H9 (cell line): ENCODE results near the gene ARMH3. TPM values are rescaled to one million over a fixed set of nuclear protein-coding genes. Genes with fewer than 3 reads are reported as not detected.

Experiments
- DNase-seq: peaks from one replicate; pipeline ENCODE4 v3.0.0-alpha.2; 2017
- H2AFZ ChIP-seq: one replicate; pipeline ENCODE4 v1.6.1; 2013; ENCODE audit warnings: mild to moderate bottlenecking, low read length, control low read depth, moderate library complexity
- H2AK5ac ChIP-seq: 2 replicates; pipeline ENCODE4 v1.6.1; 2013; ENCODE audit warnings: low read length, control low read depth, mixed read lengths; ENCODE audit not compliant: insufficient read length
- H2BK120ac ChIP-seq: one replicate; pipeline ENCODE4 v1.6.1; 2013; ENCODE audit warnings: low read depth, mild to moderate bottlenecking, low read length, control low read depth, inconsistent platforms; ENCODE audit not compliant: poor library complexity, severe bottlenecking
- H2BK12ac ChIP-seq: 2 replicates; pipeline ENCODE4 v1.6.1; 2013; ENCODE audit warnings: low read length, control low read depth, mixed read lengths, low read depth; ENCODE audit not compliant: insufficient read length
- H2BK15ac ChIP-seq: 2 replicates; pipeline ENCODE4 v1.6.1; 2013; ENCODE audit warnings: low read depth, low read length, control low read depth
- H2BK20ac ChIP-seq: one replicate; pipeline ENCODE4 v1.6.1; 2013; ENCODE audit warnings: low read depth, mild to moderate bottlenecking, low read length, control low read depth, inconsistent platforms; ENCODE audit not compliant: poor library complexity, severe bottlenecking
- H2BK5ac ChIP-seq: 2 replicates; pipeline ENCODE4 v1.6.1; 2013; ENCODE audit warnings: low read length, control low read depth, mixed read lengths; ENCODE audit not compliant: insufficient read length
- H3K14ac ChIP-seq: 2 replicates; pipeline ENCODE4 v1.6.1; 2013; ENCODE audit warnings: low read length, control low read depth; ENCODE audit not compliant: insufficient read depth
- H3K18ac ChIP-seq: 2 replicates; pipeline ENCODE4 v1.6.1; 2013; ENCODE audit warnings: low read depth, mild to moderate bottlenecking, mixed read lengths, low read length, control low read depth; ENCODE audit not compliant: insufficient read length
- H3K23ac ChIP-seq: 2 replicates; pipeline ENCODE4 v1.6.1; 2013; ENCODE audit warnings: low read length, control low read depth, mixed read lengths, low read depth; ENCODE audit not compliant: insufficient read length
- H3K23me2 ChIP-seq: 2 replicates; pipeline ENCODE4 v1.6.1; 2013; ENCODE audit warnings: low read depth, mild to moderate bottlenecking, mixed read lengths, low read length, control low read depth; ENCODE audit not compliant: insufficient read length, poor library complexity, severe bottlenecking
- H3K27ac ChIP-seq: 2 replicates; pipeline ENCODE4 v1.5.1; 2013; ENCODE audit warnings: low read length, control low read depth, mixed read lengths, low read depth; ENCODE audit not compliant: insufficient read length
- H3K27me3 ChIP-seq: 2 replicates; pipeline ENCODE4 v1.6.1; 2013; ENCODE audit warnings: low read length, control low read depth, inconsistent platforms; ENCODE audit not compliant: insufficient read depth
- H3K4ac ChIP-seq: 2 replicates; pipeline ENCODE4 v1.6.1; 2013; ENCODE audit warnings: low read depth, mild to moderate bottlenecking, control low read depth, inconsistent platforms, low read length, moderate library complexity
- H3K4me1 ChIP-seq: 2 replicates; pipeline ENCODE4 v1.6.1; 2013; ENCODE audit warnings: low read length, control low read depth, inconsistent platforms; ENCODE audit not compliant: insufficient read depth
- H3K4me2 ChIP-seq: 2 replicates; pipeline ENCODE4 v1.6.1; 2013; ENCODE audit warnings: low read length, control low read depth, mixed read lengths; ENCODE audit not compliant: insufficient read length, insufficient read depth
- H3K56ac ChIP-seq: 2 replicates; pipeline ENCODE4 v1.6.1; 2013; ENCODE audit warnings: low read depth, mild to moderate bottlenecking, mixed read lengths, low read length, control low read depth; ENCODE audit not compliant: insufficient read length
- H3K79me1 ChIP-seq: 2 replicates; pipeline ENCODE4 v1.6.1; 2013; ENCODE audit warnings: low read depth, mild to moderate bottlenecking, moderate library complexity, low read length, control low read depth, inconsistent platforms; ENCODE audit not compliant: insufficient read depth, poor library complexity, severe bottlenecking
- H3K79me2 ChIP-seq: 2 replicates; pipeline ENCODE4 v1.6.1; 2013; ENCODE audit warnings: low read length, control low read depth, inconsistent platforms; ENCODE audit not compliant: insufficient read depth
- H3K9ac ChIP-seq: 2 replicates; pipeline ENCODE4 v1.6.1; 2013; ENCODE audit warnings: low read length, control low read depth, mixed read lengths; ENCODE audit not compliant: insufficient read length; ENCODE audit errors: extremely low read depth
- H3K9me3 ChIP-seq: one replicate; pipeline ENCODE4 v1.6.1; 2013; ENCODE audit warnings: low read depth, low read length, inconsistent platforms; ENCODE audit not compliant: control insufficient read depth
- H3T11ph ChIP-seq: one replicate; pipeline ENCODE4 v1.6.1; 2013; ENCODE audit warnings: mild to moderate bottlenecking, low read length, control low read depth, inconsistent platforms
- H4K20me1 ChIP-seq: one replicate; pipeline ENCODE4 v1.6.1; 2013; ENCODE audit not compliant: control insufficient read depth, insufficient read length, insufficient read depth
- H4K5ac ChIP-seq: 2 replicates; pipeline ENCODE4 v1.6.1; 2013; ENCODE audit warnings: low read depth, mild to moderate bottlenecking, mixed read lengths, low read length, control low read depth; ENCODE audit not compliant: insufficient read length
- H4K8ac ChIP-seq: replicated peaks from 2 replicates; pipeline ENCODE4 v1.6.1; 2013; ENCODE audit warnings: low read length, control low read depth, mixed read lengths, low read depth; ENCODE audit not compliant: insufficient read length
- H4K91ac ChIP-seq: 2 replicates; pipeline ENCODE4 v1.6.1; 2013; ENCODE audit warnings: low read depth, mild to moderate bottlenecking, moderate library complexity, mixed read lengths, low read length, control low read depth; ENCODE audit not compliant: insufficient read length
- H3K27ac Mint-ChIP-seq, 3 experiments: 2 replicates in 2 of 3; 3 replicates in 1 of 3; pipeline ENCODE4 v1.8.0; 2020 to 2021; ENCODE audit warnings: mixed read lengths in 3 of 3, mild to moderate bottlenecking in 1 of 3, moderate library complexity in 1 of 3
- H3K27me3 Mint-ChIP-seq: 2 replicates; pipeline ENCODE4 v1.8.0; 2021; ENCODE audit warnings: low read depth, mild to moderate bottlenecking, moderate library complexity, mixed read lengths
- H3K36me3 Mint-ChIP-seq, 3 experiments: 2 replicates in 2 of 3; 3 replicates in 1 of 3; pipeline ENCODE4 v1.8.0; 2020 to 2021; ENCODE audit warnings: low read depth in 3 of 3, mixed read lengths in 3 of 3; ENCODE audit not compliant: insufficient read depth in 1 of 3
- H3K4me1 Mint-ChIP-seq, 2 experiments: 2 replicates each; pipeline ENCODE4 v1.8.0; 2020; ENCODE audit warnings: mixed read lengths in 2 of 2
- H3K4me3 Mint-ChIP-seq, 2 experiments: 2 replicates in 1 of 2; 3 replicates in 1 of 2; pipeline ENCODE4 v1.8.0; 2020 to 2021; ENCODE audit warnings: mild to moderate bottlenecking in 2 of 2, mixed read lengths in 2 of 2, moderate library complexity in 1 of 2
- H3K9me3 Mint-ChIP-seq, 2 experiments: 2 replicates in 1 of 2; 3 replicates in 1 of 2; pipeline ENCODE4 v1.8.0; 2020; ENCODE audit warnings: mild to moderate bottlenecking in 2 of 2, mixed read lengths in 2 of 2, moderate library complexity in 1 of 2
- WGBS: extraction: QIAGEN DNeasy Blood & Tissue Kit; methylation state at CpG from one replicate; pipeline ENCODE4 v1.1.7; 2013; ENCODE audit warnings: missing lambda C conversion rate, low lambda C conversion rate, mixed read lengths; ENCODE audit not compliant: insufficient read length; ENCODE audit errors: extremely low coverage; 5-methylcytosine and 5-hydroxymethylcytosine counted together
- total RNA-seq: library from RNA; stranded (reverse); gene quantifications from 2 replicates; pipeline ENCODE4 v1.2.1, GENCODE V29; 2021
- TF ChIP-seq, protein P1 (sequence below): fragments of 200-600 bp; sonication (generic); conservative IDR thresholded peaks from 3 replicates; pipeline ENCODE4 v1.8.0; 2021; ENCODE audit warnings: antibody characterized with exemption, mild to moderate bottlenecking

The ARMH3 gene
- total RNA-seq, 1 experiment from 2014 or later: 20.4 TPM

DNA sequence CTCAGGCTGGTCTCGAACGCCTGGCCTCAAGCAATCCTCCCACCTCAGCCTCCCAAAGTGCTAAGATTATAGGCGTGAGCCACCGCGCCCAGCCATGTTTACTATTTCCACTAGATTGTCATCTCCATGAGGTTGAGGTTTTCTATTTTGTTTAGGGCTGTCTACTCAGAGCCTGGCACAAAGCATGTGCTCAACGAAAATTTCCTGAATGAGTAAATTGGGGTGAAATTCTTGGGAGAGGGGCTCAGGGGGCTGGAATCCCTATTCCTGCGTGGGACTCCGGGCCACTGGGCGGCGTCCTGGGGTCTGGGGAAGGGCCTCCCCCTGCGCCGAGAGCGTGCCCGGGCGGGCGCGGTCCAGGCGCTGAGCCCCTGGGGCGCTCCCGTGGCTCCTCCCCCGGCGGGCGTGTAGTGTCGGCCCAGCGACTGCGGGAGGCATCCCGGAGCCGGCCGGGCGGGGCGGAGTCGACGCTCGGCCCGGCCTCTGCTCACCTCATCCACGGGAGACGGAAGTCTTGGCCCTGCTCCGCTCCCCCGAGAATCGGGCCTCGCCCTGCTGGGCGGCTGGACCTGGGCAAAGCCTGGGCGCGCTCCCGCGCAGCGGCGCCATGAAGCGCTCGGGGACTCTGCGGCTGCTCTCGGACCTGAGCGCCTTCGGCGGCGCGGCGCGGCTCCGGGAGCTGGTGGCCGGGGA is 9.0 kb upstream of the ARMH3 start, which contains the start of gene HPS6:
Gene HPS6, plus strand, starts transcription at position 482 of the 693 bp plus-strand sequence. Its CDS starts 126 bp downstream, at position 608.
- H3K4ac ChIP-seq: no peak within 1 kb of the TSS
- no CpG with 5 or more reads among the region's 61 CpGs for WGBS
- Mint-ChIP-seq H3K4me1 (peaks cover 15 to 17% of the 10 kb centered on the region in 2 experiments), H3K27me3 (peaks cover 18% of the 10 kb centered on the region), H3K4me3 (peak within 1 kb of the TSS; percentile 76 to 86), H3K9me3 (no peaks in the 10 kb centered on the region), H3K27ac (peak within 1 kb of the TSS in 2 of 3 experiments; percentile 6 to 53; a peak in 2 of 7 replicates), H3K36me3 (no peaks in the 10 kb centered on the region)
- no peak within 1 kb of the TSS for H3K56ac ChIP-seq
- H3K27ac ChIP-seq: no peak within 1 kb of the TSS
- H2BK15ac ChIP-seq: no peak within 1 kb of the TSS
- H2BK12ac ChIP-seq: no peak within 1 kb of the TSS
- no peaks in the 10 kb centered on the region for H3K27me3 ChIP-seq
- peaks cover 9% of the 10 kb centered on the region for H3K23me2 ChIP-seq
- H3K9ac ChIP-seq: peak within 1 kb of the TSS; percentile 73
- no peaks in the 10 kb centered on the region for H3K9me3 ChIP-seq
- H4K20me1 ChIP-seq: no peaks in the 10 kb centered on the region
- H2BK5ac ChIP-seq: no peak within 1 kb of the TSS
- peak within 1 kb of the TSS; percentile 8; the same call in 1 of the 2 replicates for H3K14ac ChIP-seq
- H3K18ac ChIP-seq: no peak within 1 kb of the TSS
- H2BK20ac ChIP-seq: no peak within 1 kb of the TSS
- H2BK120ac ChIP-seq: no peak within 1 kb of the TSS
- no peak within 1 kb of the TSS for H4K5ac ChIP-seq
- TF ChIP-seq, protein P1, sequence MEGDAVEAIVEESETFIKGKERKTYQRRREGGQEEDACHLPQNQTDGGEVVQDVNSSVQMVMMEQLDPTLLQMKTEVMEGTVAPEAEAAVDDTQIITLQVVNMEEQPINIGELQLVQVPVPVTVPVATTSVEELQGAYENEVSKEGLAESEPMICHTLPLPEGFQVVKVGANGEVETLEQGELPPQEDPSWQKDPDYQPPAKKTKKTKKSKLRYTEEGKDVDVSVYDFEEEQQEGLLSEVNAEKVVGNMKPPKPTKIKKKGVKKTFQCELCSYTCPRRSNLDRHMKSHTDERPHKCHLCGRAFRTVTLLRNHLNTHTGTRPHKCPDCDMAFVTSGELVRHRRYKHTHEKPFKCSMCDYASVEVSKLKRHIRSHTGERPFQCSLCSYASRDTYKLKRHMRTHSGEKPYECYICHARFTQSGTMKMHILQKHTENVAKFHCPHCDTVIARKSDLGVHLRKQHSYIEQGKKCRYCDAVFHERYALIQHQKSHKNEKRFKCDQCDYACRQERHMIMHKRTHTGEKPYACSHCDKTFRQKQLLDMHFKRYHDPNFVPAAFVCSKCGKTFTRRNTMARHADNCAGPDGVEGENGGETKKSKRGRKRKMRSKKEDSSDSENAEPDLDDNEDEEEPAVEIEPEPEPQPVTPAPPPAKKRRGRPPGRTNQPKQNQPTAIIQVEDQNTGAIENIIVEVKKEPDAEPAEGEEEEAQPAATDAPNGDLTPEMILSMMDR: no peak
- peak; percentile 73 for DNase-seq
- no peaks in the 10 kb centered on the region; the same call in 1 of the 2 replicates for H3K79me2 ChIP-seq
- H2AK5ac ChIP-seq: no peak within 1 kb of the TSS
- H3K23ac ChIP-seq: no peak within 1 kb of the TSS
- H2AFZ ChIP-seq: peak within 1 kb of the TSS; percentile 41
- H4K8ac ChIP-seq: no peak within 1 kb of the TSS
- peaks cover 3% of the 10 kb centered on the region for H3K79me1 ChIP-seq
- H3T11ph ChIP-seq: no peak within 1 kb of the TSS
- no peak within 1 kb of the TSS for H4K91ac ChIP-seq
- H3K4me2 ChIP-seq: peak within 1 kb of the TSS; percentile 82
- no peaks in the 10 kb centered on the region for H3K4me1 ChIP-seq
